Breast epithelium (tissue), 3 donors: ENCODE measurements around the gene NMBR.

Experiments used
- POLR2AphosphoS5 ChIP-seq, 3 donors: sonication (generic); formaldehyde crosslinking; IDR thresholded peaks; one replicate each; pipeline ENCODE4 v1.6.1; 2017; ENCODE audit warnings: antibody characterized with exemption in 3 of 3
- TF ChIP-seq, protein P1 (sequence below), 3 donors: fragments of 450-650 bp; IDR thresholded peaks; one replicate each; pipeline ENCODE4 v1.5.1; 2016 to 2017; ENCODE audit warnings: antibody characterized with exemption in 3 of 3, mild to moderate bottlenecking in 3 of 3, moderate library complexity in 3 of 3

DNA sequence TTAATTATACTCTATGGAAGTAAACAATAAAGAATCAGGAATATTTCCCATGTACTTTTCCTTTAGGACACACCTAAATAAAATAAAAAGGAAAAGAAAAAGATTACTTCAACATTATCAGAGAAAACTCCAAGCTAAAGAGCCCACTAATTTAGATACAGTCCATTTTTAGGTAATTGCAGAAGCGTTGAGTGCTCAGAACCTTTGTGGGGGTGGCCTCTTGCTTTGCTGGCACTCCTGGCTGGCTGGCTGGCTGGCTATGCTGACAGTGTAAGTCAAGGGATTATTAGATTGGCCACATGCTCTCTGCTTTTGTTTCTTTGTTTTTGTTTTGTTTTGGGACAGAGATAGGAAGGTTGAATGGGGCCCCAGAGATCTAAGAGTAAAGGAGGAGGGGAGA lies 14.3 kb downstream of the NMBR start, which contains the start of gene GJE1:
- TF ChIP-seq, protein P1, sequence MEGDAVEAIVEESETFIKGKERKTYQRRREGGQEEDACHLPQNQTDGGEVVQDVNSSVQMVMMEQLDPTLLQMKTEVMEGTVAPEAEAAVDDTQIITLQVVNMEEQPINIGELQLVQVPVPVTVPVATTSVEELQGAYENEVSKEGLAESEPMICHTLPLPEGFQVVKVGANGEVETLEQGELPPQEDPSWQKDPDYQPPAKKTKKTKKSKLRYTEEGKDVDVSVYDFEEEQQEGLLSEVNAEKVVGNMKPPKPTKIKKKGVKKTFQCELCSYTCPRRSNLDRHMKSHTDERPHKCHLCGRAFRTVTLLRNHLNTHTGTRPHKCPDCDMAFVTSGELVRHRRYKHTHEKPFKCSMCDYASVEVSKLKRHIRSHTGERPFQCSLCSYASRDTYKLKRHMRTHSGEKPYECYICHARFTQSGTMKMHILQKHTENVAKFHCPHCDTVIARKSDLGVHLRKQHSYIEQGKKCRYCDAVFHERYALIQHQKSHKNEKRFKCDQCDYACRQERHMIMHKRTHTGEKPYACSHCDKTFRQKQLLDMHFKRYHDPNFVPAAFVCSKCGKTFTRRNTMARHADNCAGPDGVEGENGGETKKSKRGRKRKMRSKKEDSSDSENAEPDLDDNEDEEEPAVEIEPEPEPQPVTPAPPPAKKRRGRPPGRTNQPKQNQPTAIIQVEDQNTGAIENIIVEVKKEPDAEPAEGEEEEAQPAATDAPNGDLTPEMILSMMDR (IDR thresholded peaks at IDR 0.05): no peak
- TF ChIP-seq POLR2AphosphoS5 (IDR thresholded peaks at IDR 0.05): no peak
